IPS-NIHi11 (cell line): ENCODE measurements around the gene SLC38A10.
"Not testable (repeated sequence)": the region's sequence is repeated elsewhere in the genome, so short reads cannot be mapped to it uniquely, and the experiment has no call there.

Experiments used
- DNase-seq: peaks from one replicate; pipeline ENCODE4 v3.0.0; 2012; ENCODE audit warnings: mixed read lengths, low spot score

Gene SLC38A10

GRCh38 chr17:81312624-81313325, 17.7 kb upstream of the SLC38A10 start:
- DNase-seq, result no peak

GRCh38 chr17:81311946-81312345, 16.8 kb upstream of the SLC38A10 start:
- DNase-seq, result no peak

GRCh38 chr17:81310949-81311550, 15.9 kb upstream of the SLC38A10 start:
- no peak for DNase-seq

DNA sequence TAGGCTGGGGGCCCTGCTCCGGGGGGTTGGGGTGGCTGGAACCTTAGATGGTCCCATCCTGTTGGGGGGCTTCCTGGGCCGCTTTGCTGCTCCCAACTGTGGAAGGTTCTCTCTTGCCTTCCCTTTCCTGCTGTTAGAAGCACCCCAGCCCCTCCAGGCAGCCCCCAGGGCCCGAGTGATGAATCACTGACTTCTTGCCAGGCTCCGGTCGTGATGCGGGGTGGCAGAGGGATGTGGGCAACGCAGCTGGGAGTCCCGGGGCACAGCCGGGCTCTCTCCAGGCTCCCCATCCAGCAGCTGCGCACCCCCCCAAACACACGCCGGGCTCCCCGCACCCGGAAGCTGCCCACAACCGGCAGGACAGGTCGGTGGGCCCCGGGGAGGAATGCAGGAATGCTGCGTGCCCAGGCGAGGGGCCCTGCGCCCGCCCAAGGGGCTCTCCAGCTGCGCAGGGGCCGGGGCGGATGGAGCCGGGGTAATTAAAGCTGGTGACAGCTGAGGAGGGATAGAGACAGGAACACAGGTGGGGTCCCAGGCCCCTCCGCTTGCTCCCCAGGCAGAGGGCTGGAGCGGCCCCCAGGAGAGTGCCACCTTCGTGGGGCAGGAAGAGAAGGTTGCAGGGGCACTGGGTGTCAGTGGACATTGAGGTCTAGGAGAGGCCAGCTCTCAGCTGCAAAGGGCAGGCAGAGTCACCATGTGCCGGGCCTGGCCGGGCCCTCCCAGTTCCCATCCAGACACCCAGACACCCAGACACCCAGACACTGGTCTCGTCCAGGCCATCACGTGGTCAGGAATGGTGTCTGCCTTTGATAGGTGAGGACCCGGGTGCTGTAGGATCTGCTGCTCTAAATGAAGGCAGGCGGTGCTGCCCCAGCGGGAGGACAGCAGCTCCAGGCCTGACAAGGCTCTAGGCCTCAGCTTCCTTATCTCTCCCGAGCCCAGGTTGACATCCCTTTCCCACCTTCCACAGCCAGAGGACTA, 15.0 kb upstream of the SLC38A10 start:
- DNase-seq, result no peak

- peak; percentile 86 for DNase-seq
These were observed 14.2 kb upstream of the SLC38A10 start for GRCh38 chr17:81309140-81309858.

GRCh38 chr17:81308784-81309139, 13.7 kb upstream of the SLC38A10 start:
- DNase-seq, result not testable (repeated sequence)

DNA sequence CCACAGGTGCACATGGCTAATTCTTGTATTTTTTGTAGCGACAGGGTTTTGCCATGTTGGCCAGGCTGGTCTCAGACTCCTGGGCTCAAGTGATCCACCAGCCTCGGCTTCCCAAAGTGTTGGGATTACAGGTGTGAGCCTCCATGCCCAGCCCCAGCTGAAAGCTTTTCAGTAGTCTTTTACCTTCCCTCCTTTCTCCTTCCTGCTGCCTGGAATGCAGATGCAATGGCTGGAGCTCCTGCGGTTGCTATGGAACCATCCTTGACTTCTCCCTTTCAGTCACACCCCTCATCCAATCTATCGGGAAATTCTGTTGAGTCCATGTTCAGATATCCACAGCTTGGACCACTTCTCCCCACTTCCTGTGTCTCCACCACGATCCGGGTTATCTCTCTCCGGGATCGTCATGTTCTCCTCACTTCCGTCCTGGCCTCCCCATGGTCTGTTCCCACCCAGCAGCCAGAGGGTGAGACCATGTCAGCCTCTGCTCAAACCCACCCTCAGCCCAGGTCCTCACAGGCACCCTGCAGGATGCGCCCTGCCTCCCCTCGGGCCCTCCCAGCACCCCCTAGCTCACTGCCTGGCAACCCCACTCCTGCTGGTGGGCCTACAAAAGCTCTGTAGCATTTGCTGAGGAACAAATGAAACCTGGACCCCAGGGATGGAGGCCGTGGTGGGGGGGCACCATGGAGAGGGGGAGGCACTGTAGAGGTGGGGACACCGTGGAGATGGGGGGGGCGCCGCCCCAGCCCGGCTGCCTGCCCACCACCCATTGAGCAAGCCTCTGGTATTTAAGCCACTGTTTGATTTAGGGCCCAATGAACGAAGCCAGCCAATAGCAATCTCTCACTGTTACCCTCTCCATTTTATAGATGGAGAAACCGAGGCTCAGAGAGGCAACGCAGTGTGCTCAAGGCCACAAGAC, 12.8 kb upstream of the SLC38A10 start:
- DNase-seq, result no peak

DNA sequence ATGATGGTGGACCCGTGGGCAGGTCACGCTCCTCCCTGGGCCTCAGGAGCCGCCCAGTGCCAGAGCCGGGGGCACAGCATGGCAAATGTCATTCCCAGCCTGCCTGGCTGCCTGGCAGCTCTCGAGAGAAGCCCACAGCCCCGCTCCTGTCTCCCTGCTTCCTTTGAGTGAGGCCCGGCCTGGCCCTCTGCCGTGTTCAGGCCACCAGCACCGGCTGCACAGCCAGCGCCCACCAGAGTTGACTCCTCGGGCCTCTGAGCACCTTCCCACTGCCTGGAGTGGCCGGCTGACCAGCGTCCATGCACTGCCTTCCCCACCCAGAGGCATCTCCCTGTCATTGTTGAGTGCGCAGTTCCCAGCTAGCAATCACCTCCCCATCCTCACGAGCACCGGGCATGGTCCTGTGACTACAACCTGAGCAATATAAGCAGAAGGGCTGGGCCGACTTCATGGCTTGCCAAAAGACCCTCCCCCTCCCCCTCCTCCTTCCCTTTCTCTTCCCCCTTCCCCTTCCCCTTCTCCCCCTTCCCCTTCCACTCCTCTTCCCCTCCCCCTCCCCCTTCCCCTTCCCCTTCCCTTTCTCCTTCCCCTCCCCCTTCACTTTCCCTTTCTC, 11.9 kb upstream of the SLC38A10 start:
- DNase-seq, result no peak

GRCh38 chr17:81306491-81306890, 11.4 kb upstream of the SLC38A10 start:
- DNase-seq, result no peak

GRCh38 chr17:81305051-81305630, 10.0 kb upstream of the SLC38A10 start:
- DNase-seq, result no peak

DNA sequence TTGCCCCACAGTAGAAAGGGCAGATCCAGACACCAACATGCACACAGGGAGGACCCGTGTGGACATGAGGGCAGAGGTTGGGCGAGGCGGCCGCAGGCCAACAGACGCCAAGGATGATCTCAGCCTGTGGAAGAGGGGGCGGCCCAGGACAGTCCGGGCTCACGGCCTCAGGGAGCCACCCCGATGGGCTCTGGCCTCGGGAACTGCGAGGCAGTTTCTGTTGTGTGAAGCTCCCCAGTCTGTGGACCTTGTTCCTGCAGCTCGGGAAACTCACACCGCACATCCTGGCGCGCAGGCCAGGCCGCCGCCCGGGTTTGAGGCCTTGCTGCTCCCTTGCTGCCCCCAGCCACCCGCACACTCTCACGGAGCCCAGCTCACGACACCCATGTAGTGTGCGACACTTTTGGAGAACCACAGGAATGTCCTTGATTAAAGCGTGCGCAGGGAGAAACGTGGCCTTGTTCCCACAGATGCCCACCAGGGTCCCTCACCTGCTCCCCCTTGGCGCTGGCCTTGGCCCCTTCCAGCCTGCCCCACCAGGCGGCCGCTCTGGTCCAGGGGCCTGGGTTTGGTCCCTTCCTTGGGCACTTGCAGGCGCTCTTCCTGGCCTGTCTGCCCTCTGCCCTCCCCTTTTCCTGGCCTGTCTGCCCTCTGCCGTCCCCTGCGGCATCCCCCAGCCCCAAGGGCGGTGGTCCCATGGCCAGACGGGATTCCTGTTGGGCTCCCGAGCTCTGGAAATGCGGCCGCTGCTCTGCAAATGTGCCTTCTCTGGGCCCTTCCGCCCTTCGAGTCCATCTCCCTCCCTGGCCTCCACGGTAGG, 9.3 kb upstream of the SLC38A10 start:
- DNase-seq, result no peak

- DNase-seq, result no peak
These were observed 8.3 kb upstream of the SLC38A10 start for GRCh38 chr17:81303385-81303784.

GRCh38 chr17:81302861-81303333, 7.8 kb upstream of the SLC38A10 start:
- DNase-seq, result no peak

GRCh38 chr17:81302324-81302723, 7.2 kb upstream of the SLC38A10 start:
- no peak for DNase-seq

DNA sequence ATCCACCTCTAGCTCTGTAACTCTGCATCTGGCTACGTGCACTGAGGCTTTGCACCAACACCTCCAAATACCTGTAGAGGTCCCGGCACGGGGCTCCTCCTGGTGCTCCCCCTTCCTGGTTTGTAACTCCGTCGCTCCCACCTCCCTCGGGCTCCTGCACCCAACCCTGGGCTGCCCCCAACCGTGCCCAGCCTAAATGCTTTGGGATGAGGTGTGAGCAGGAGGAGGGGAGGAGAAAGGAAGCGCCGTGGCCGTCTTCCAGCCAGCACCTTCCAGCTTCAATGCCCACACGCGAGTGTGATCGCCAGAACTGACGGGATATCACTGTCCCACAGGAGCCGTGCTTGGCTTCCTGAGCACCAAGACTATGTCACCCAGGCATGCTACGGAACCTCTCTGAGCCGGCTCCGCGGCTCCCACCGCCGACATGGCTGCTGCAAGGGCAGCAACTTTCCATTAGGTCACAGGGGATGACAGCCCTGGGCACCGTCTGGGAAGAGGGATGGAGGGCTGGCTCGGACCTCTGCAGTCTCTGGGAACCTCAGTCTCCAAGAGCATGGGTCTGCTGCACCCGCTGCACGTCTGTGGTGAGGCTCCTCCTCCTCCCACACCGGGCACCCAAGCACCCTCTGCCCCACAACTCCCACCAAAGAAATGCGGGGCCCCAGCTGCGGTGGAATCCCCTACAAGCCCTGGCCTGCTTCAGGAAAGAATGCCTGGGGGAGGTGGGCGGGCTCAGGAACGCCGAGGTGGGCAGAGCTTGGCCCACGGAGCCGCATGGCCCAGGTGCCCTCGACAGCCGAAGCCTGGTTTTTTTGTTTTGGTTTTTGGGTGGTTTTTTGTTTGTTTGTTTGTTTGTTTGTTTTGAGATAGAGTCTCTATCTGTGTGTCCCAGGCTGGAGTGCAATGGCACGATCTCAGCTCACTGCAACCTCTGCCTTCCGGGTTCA, 6.4 kb upstream of the SLC38A10 start:
- no peak for DNase-seq

- no peak for DNase-seq
These were observed 5.6 kb upstream of the SLC38A10 start for GRCh38 chr17:81300586-81301155.

DNA sequence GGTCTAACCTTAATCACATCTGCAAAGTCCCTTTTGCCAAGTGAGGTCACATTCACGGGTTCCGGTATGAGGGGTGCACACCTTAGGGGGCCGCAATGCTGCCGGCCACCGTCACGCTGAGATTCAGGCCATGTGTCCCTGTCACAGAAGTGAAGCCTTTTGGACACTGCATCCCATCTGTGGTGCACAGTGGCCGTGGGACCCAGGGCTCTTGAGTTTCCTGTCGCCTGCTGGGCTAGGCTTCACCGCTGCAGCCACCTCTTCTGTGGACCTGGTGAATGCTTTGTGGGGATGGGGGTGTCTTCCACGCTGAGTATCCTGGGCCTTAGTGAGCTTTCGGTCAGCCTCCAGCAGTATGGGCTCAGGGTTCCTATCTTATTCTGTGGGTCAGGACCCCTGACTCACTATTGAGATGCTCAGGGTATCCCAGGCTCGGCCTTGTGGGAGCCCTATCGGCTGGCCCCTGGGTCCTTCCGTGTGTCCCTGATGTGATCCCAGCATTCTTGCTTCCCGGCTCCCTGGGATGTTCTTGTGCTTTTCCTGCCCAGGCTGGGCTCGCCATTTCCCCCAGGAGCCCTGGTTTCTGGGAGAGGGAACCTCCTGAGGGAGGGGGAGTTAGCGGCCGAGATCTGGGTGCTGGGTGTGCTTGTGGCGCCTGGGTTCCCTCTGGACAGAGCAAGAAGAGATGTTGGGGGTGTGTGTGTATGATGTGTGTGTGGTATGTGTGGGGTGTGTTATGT, 4.9 kb upstream of the SLC38A10 start:
- DNase-seq, result no peak
